Mesodermal cell (in vitro differentiated cells): ENCODE measurements around the gene ARHGAP36.

Experiments
- H3K27ac ChIP-seq: 2 replicates; pipeline ENCODE4 v1.7.0; 2013; ENCODE audit warnings: mild to moderate bottlenecking, low read depth, low read length, moderate library complexity; ENCODE audit not compliant: severe bottlenecking
- H3K36me3 ChIP-seq: 2 replicates; pipeline ENCODE4 v1.7.1; 2013; ENCODE audit warnings: mild to moderate bottlenecking, low read length, moderate library complexity; ENCODE audit not compliant: control insufficient read depth, insufficient read depth
- H3K4me1 ChIP-seq: one replicate; pipeline ENCODE4 v1.7.1; 2013; ENCODE audit warnings: mild to moderate bottlenecking, low read length; ENCODE audit not compliant: insufficient read depth, control insufficient read depth, poor library complexity, severe bottlenecking
- H3K4me3 ChIP-seq: 2 replicates; pipeline ENCODE4 v1.7.0; 2013; ENCODE audit warnings: low read length, control low read depth, mild to moderate bottlenecking; ENCODE audit not compliant: insufficient read depth, poor library complexity, severe bottlenecking; ENCODE audit errors: extremely low read depth
- H3K9me3 ChIP-seq: 2 replicates; pipeline ENCODE4 v1.7.1; 2013; ENCODE audit warnings: mild to moderate bottlenecking, low read length, moderate library complexity; ENCODE audit not compliant: control insufficient read depth
- WGBS, 2 experiments: methylation state at CpG; one replicate each; pipeline ENCODE4 v1.1.5; 2013; ENCODE audit warnings: missing lambda C conversion rate in 2 of 2; ENCODE audit not compliant: insufficient coverage in 2 of 2; 5-methylcytosine and 5-hydroxymethylcytosine counted together

The ARHGAP36 gene

GRCh38 chrX:131053076-131053475 is 5.1 kb upstream of the ARHGAP36 start:
- Histone ChIP-seq H3K36me3 (no peaks in the 10 kb centered on the region), H3K4me3 (no peak overlapping the region), H3K9me3 (no peaks in the 10 kb centered on the region), H3K4me1 (no peaks in the 10 kb centered on the region), H3K27ac (no peak overlapping the region)
- WGBS, 2 experiments: 75% methylated on average over 2 of the region's 5 CpGs; no CpG with 5 or more reads in 1 of the 2 experiments

- no peaks in the 10 kb centered on the region for H3K9me3 ChIP-seq
- no peaks in the 10 kb centered on the region for H3K4me1 ChIP-seq
- H3K27ac ChIP-seq: no peak overlapping the region
- H3K36me3 ChIP-seq: no peaks in the 10 kb centered on the region
- no peak overlapping the region for H3K4me3 ChIP-seq
- 53 to 66% methylated on average over 2 to 3 of the region's 6 CpGs for WGBS, 2 experiments
Observed at GRCh38 chrX:131054906-131055305, 3.2 kb upstream of the ARHGAP36 start.

GRCh38 chrX:131057706-131058105 is 440 bp upstream of the ARHGAP36 start:
- H3K27ac ChIP-seq: no peak overlapping the region
- no peaks in the 10 kb centered on the region for H3K36me3 ChIP-seq
- WGBS, 2 experiments: 63 to 72% methylated on average over 5 to 6 of the region's 9 CpGs
- H3K9me3 ChIP-seq: no peaks in the 10 kb centered on the region
- no peaks in the 10 kb centered on the region for H3K4me1 ChIP-seq
- no peak overlapping the region for H3K4me3 ChIP-seq

GRCh38 chrX:131059246-131059645 is 1.1 kb downstream of the ARHGAP36 start:
- Histone ChIP-seq H3K4me1 (no peaks in the 10 kb centered on the region), H3K9me3 (no peaks in the 10 kb centered on the region), H3K4me3 (no peak overlapping the region), H3K36me3 (no peaks in the 10 kb centered on the region), H3K27ac (no peak overlapping the region)
- no CpG with 5 or more reads among the region's 2 CpGs for WGBS, 2 experiments

GRCh38 chrX:131060147-131060546 is 2.0 kb downstream of the ARHGAP36 start:
- Histone ChIP-seq H3K27ac (no peak overlapping the region), H3K36me3 (no peaks in the 10 kb centered on the region), H3K4me3 (no peak overlapping the region), H3K4me1 (no peaks in the 10 kb centered on the region), H3K9me3 (no peaks in the 10 kb centered on the region)
- WGBS, 2 experiments: 100% methylated on average over 1 to 2 of the region's 3 CpGs

GRCh38 chrX:131061306-131061705 is 3.2 kb downstream of the ARHGAP36 start:
- H3K27ac ChIP-seq: no peak overlapping the region
- H3K36me3 ChIP-seq: no peaks in the 10 kb centered on the region
- no peaks in the 10 kb centered on the region for H3K9me3 ChIP-seq
- H3K4me1 ChIP-seq: no peaks in the 10 kb centered on the region
- no peak overlapping the region for H3K4me3 ChIP-seq
- 92% methylated on average over 6 of the region's 6 CpGs; no CpG with 5 or more reads in 1 of the 2 experiments for WGBS, 2 experiments

- H3K4me1 ChIP-seq: no peaks in the 10 kb centered on the region
- no peaks in the 10 kb centered on the region for H3K36me3 ChIP-seq
- no peaks in the 10 kb centered on the region for H3K9me3 ChIP-seq
- no peak overlapping the region for H3K4me3 ChIP-seq
- H3K27ac ChIP-seq: no peak overlapping the region
- whole genome bisulfite sequencing, 2 experiments: no CpG with 5 or more reads among the region's 3 CpGs
Observed at GRCh38 chrX:131063613-131064012, 5.5 kb downstream of the ARHGAP36 start.

- 50 to 70% methylated on average over 1 of the region's 3 CpGs for WGBS, 2 experiments
- Histone ChIP-seq H3K27ac (no peak overlapping the region), H3K9me3 (no peaks in the 10 kb centered on the region), H3K4me1 (no peaks in the 10 kb centered on the region), H3K36me3 (no peaks in the 10 kb centered on the region), H3K4me3 (no peak overlapping the region)
Observed at GRCh38 chrX:131066237-131066636, 8.1 kb downstream of the ARHGAP36 start.

GRCh38 chrX:131067216-131067615 is 9.1 kb downstream of the ARHGAP36 start:
- WGBS, 2 experiments: 0% methylated on average over 2 to 5 of the region's 19 CpGs

GRCh38 chrX:131067846-131068745 is 9.9 kb downstream of the ARHGAP36 start:
- no peaks in the 10 kb centered on the region for H3K36me3 ChIP-seq
- H3K4me3 ChIP-seq: peak overlapping the region; percentile 26
- no peaks in the 10 kb centered on the region for H3K4me1 ChIP-seq
- no peak overlapping the region for H3K27ac ChIP-seq
- 0 to 7% methylated on average over 3 to 6 of the region's 41 CpGs for WGBS, 2 experiments
- no peaks in the 10 kb centered on the region for H3K9me3 ChIP-seq

More at GRCh38 chrX:131067216-131067615, 9.1 kb downstream of the ARHGAP36 start:
- Histone ChIP-seq H3K36me3 (no peaks in the 10 kb centered on the region), H3K4me3 (no peak overlapping the region), H3K4me1 (no peaks in the 10 kb centered on the region), H3K9me3 (no peaks in the 10 kb centered on the region), H3K27ac (no peak overlapping the region)
